GM12864 (cell line): ENCODE results near the gene BBS2.

ENCODE experiments used
- DNase-seq: peaks from one replicate; pipeline ENCODE4 v3.0.0-alpha.2; 2011; ENCODE audit warnings: low read depth
- H3K4me3 ChIP-seq: 2 replicates; pipeline ENCODE4 v1.5.1; 2011; ENCODE audit warnings: mild to moderate bottlenecking, low read depth, low read length, control low read depth
- TF ChIP-seq, protein P1 (sequence below): IDR thresholded peaks from 2 replicates; pipeline ENCODE4 v1.5.1; 2011; ENCODE audit warnings: low read depth, mild to moderate bottlenecking, moderate library complexity, low read length, control low read depth, inconsistent platforms; ENCODE audit errors: missing control alignments

The BBS2 gene

DNA sequence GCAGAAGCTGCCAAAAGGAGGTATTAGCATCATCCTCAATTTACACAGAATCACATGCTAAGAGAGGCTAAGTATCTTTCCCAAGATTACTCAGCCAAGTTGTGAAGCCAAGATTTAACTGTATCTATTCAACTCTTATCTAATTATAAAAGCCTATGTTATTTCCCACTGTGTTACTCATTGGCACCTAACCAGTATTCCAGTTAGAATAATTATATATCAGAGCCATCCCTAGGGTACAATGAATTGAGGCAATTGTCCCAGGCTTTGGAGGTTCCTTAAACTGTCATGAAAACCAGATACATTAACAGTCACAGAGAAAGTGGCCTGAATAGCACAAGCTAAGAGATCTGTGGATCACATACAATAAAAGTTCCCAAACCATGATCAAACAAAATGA lies 83.6 kb downstream of the BBS2 start:
- no peak overlapping the region for H3K4me3 ChIP-seq
- DNase-seq: no peak
- TF ChIP-seq, protein P1, sequence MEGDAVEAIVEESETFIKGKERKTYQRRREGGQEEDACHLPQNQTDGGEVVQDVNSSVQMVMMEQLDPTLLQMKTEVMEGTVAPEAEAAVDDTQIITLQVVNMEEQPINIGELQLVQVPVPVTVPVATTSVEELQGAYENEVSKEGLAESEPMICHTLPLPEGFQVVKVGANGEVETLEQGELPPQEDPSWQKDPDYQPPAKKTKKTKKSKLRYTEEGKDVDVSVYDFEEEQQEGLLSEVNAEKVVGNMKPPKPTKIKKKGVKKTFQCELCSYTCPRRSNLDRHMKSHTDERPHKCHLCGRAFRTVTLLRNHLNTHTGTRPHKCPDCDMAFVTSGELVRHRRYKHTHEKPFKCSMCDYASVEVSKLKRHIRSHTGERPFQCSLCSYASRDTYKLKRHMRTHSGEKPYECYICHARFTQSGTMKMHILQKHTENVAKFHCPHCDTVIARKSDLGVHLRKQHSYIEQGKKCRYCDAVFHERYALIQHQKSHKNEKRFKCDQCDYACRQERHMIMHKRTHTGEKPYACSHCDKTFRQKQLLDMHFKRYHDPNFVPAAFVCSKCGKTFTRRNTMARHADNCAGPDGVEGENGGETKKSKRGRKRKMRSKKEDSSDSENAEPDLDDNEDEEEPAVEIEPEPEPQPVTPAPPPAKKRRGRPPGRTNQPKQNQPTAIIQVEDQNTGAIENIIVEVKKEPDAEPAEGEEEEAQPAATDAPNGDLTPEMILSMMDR: no peak
